Jurkat, Clone E6-1 (cell line): ENCODE data around the gene GJB4.
"Not testable (repeated sequence)": the region's sequence is repeated elsewhere in the genome, so short reads cannot be mapped to it uniquely, and the experiment has no call there.

ENCODE experiments used
- DNase-seq: peaks from one replicate; pipeline ENCODE4 v3.0.0-alpha.2; 2011; ENCODE audit warnings: low read depth, low spot score
- H3K4me3 ChIP-seq: 2 replicates; pipeline ENCODE4 v1.5.1; 2011; ENCODE audit warnings: mild to moderate bottlenecking, low read length, control low read depth, moderate library complexity

The GJB4 gene

GRCh38 chr1:34773114-34773513 is 13.6 kb downstream of the GJB4 start:
- not testable (repeated sequence) for H3K4me3 ChIP-seq, DNase-seq

- no peak overlapping the region for H3K4me3 ChIP-seq
- no peak for DNase-seq
Measured at GRCh38 chr1:34774957-34775356, 15.4 kb downstream of the GJB4 start.

- no peak for DNase-seq
- no peak overlapping the region for H3K4me3 ChIP-seq
Measured at GRCh38 chr1:34776911-34777310, 17.4 kb downstream of the GJB4 start.

GRCh38 chr1:34777519-34778321 is 18.2 kb downstream of the GJB4 start:
- no peak overlapping the region for H3K4me3 ChIP-seq
- no peak for DNase-seq

GRCh38 chr1:34778381-34778780 is 18.8 kb downstream of the GJB4 start:
- no peak for DNase-seq
- no peak overlapping the region for H3K4me3 ChIP-seq

- H3K4me3 ChIP-seq, result no peak overlapping the region
Measured at GRCh38 chr1:34779005-34779404, 19.5 kb downstream of the GJB4 start.

GRCh38 chr1:34779526-34779925 is 20.0 kb downstream of the GJB4 start:
- no peak overlapping the region for H3K4me3 ChIP-seq
- no peak for DNase-seq

More at GRCh38 chr1:34779005-34779404, 19.5 kb downstream of the GJB4 start:
- no peak for DNase-seq

GRCh38 chr1:34779962-34780361 is 20.4 kb downstream of the GJB4 start:
- no peak for DNase-seq

GRCh38 chr1:34780528-34780927 is 21.0 kb downstream of the GJB4 start:
- H3K4me3 ChIP-seq, result no peak overlapping the region
- DNase-seq, result no peak

More at GRCh38 chr1:34779962-34780361, 20.4 kb downstream of the GJB4 start:
- H3K4me3 ChIP-seq, result no peak overlapping the region

- H3K4me3 ChIP-seq, result no peak within 1 kb of the TSS
- no peak for DNase-seq
Measured at GRCh38 chr1:34781071-34781843, 21.7 kb downstream of the GJB4 start, which contains the start of gene GJB3. Gene GJB3, plus strand, starts transcription at chr1:34781214. Its CDS starts 3,549 bp downstream, at chr1:34784763.

- DNase-seq, result no peak
- H3K4me3 ChIP-seq, result no peak overlapping the region
Measured at GRCh38 chr1:34781844-34782391, 22.4 kb downstream of the GJB4 start.

GRCh38 chr1:34784751-34785221 is 25.2 kb downstream of the GJB4 start:
- no peak overlapping the region for H3K4me3 ChIP-seq
- no peak for DNase-seq

- no peak for DNase-seq
- H3K4me3 ChIP-seq, result no peak overlapping the region
Measured at GRCh38 chr1:34785231-34785874, 25.8 kb downstream of the GJB4 start.

- DNase-seq, result no peak
- no peak overlapping the region for H3K4me3 ChIP-seq
Measured at GRCh38 chr1:34785875-34786470, 26.4 kb downstream of the GJB4 start.

GRCh38 chr1:34786521-34787325 is 27.2 kb downstream of the GJB4 start:
- no peak overlapping the region for H3K4me3 ChIP-seq
- peak; percentile 53 for DNase-seq

- no peak overlapping the region for H3K4me3 ChIP-seq
- peak; percentile 11 for DNase-seq
Measured at GRCh38 chr1:34787461-34788420, 28.2 kb downstream of the GJB4 start.

GRCh38 chr1:34790985-34791384 is 31.4 kb downstream of the GJB4 start:
- H3K4me3 ChIP-seq, result no peak overlapping the region
- no peak for DNase-seq
